Lower leg skin (tissue), 3 donors: Measurements from ENCODE around the gene SSPN.

Experiments
- CTCF ChIP-seq, 3 donors: fragments of 450-650 bp; IDR thresholded peaks; one replicate each; pipeline ENCODE4 v1.5.1; 2016; ENCODE audit warnings: antibody characterized with exemption in 3 of 3, mild to moderate bottlenecking in 3 of 3, moderate library complexity in 2 of 3
- POLR2A ChIP-seq, 2 donors: fragments of 450-650 bp; IDR thresholded peaks; one replicate each; pipeline ENCODE4 v1.6.1; 2016 to 2017; ENCODE audit warnings: antibody characterized with exemption in 2 of 2, mild to moderate bottlenecking in 1 of 2, moderate library complexity in 1 of 2

DNA sequence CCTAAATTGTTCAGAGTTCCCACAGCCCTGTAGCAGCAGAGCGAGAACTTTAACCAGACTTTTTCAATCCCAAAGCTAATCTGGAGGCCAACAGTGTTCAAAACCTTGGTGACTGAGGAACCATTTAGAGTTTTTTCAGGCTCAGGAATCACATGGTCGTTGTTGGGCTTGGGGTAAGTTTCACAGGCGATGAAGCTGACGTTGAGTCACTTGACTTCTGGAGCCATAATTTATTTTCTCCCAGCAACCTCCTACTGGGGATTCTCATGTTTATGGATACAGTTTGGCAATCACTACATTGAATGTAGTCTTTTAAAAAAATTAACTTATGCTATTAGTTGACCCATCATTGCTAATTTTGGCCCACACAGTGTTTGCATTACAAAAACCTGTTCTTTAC lies 34.5 kb downstream of the SSPN start:
- TF ChIP-seq CTCF (IDR thresholded peaks at IDR 0.05) (no peak), POLR2A (IDR thresholded peaks at IDR 0.05) (no peak)
